GM23338 (cell line): Measurements from ENCODE around the gene FGF3. TPM values are rescaled to one million over a fixed set of nuclear protein-coding genes. Genes with fewer than 3 reads are reported as not detected.

ENCODE experiments used
- ATAC-seq: fragments of 200-7000 bp; cut with Tn5 transposase; 3 replicates; pipeline ENCODE4 v1.9.1; 2020
- DNase-seq: peaks from one replicate; pipeline ENCODE4 v3.0.0-alpha.2; 2015; ENCODE audit warnings: low spot score
- H2AFZ ChIP-seq: fragments of 200-600 bp; sonication (generic); 2 replicates; pipeline ENCODE4 v1.8.0; 2016; ENCODE audit warnings: antibody characterized with exemption, mild to moderate bottlenecking, moderate library complexity
- H3F3A ChIP-seq: fragments of 200-600 bp; sonication (generic); replicated peaks from 2 replicates; pipeline ENCODE4 v1.8.0; 2017; ENCODE audit warnings: antibody characterized with exemption, mixed run types, low read depth
- H3K27ac ChIP-seq: fragments of 200-600 bp; sonication (generic); 2 replicates; pipeline ENCODE4 v1.6.1; 2016; ENCODE audit warnings: low read depth
- H3K27me3 ChIP-seq: fragments of 200-600 bp; sonication (generic); 2 replicates; pipeline ENCODE4 v1.8.0; 2016; ENCODE audit warnings: mild to moderate bottlenecking, mixed run types, moderate library complexity; ENCODE audit not compliant: insufficient read depth
- H3K36me3 ChIP-seq: fragments of 200-600 bp; sonication (generic); 2 replicates; pipeline ENCODE4 v1.8.0; 2016; ENCODE audit warnings: mild to moderate bottlenecking; ENCODE audit not compliant: insufficient read depth
- H3K4me1 ChIP-seq: fragments of 200-600 bp; sonication (generic); 2 replicates; pipeline ENCODE4 v1.8.0; 2016; ENCODE audit warnings: mild to moderate bottlenecking, moderate library complexity; ENCODE audit not compliant: insufficient read depth
- H3K4me2 ChIP-seq: fragments of 200-600 bp; sonication (generic); 2 replicates; pipeline ENCODE4 v1.7.1; 2017; ENCODE audit warnings: mixed run types
- H3K4me3 ChIP-seq: fragments of 200-600 bp; sonication (generic); 2 replicates; pipeline ENCODE4 v1.6.1; 2016; ENCODE audit warnings: mixed run types
- H3K79me2 ChIP-seq: fragments of 200-600 bp; sonication (generic); replicated peaks from 2 replicates; pipeline ENCODE4 v1.8.0; 2017; ENCODE audit warnings: mild to moderate bottlenecking; ENCODE audit not compliant: insufficient read depth
- H3K9me2 ChIP-seq: fragments of 200-600 bp; sonication (generic); 2 replicates; pipeline ENCODE4 v1.8.0; 2017; ENCODE audit not compliant: insufficient read depth
- H4K20me1 ChIP-seq: fragments of 200-600 bp; sonication (generic); replicated peaks from 2 replicates; pipeline ENCODE4 v1.8.0; 2017; ENCODE audit warnings: mild to moderate bottlenecking; ENCODE audit not compliant: insufficient read depth
- H3K27ac Mint-ChIP-seq: 2 replicates; pipeline ENCODE4 v1.8.0; 2020; ENCODE audit warnings: inconsistent platforms, mild to moderate bottlenecking, moderate library complexity, mixed read lengths
- H3K27me3 Mint-ChIP-seq: 3 replicates; pipeline ENCODE4 v1.8.0; 2022; ENCODE audit warnings: low read depth, mild to moderate bottlenecking, moderate library complexity, mixed read lengths, inconsistent platforms; ENCODE audit not compliant: insufficient read depth, poor library complexity
- H3K36me3 Mint-ChIP-seq: 3 replicates; pipeline ENCODE4 v1.8.0; 2021; ENCODE audit warnings: low read depth, mild to moderate bottlenecking, inconsistent platforms, moderate library complexity, mixed read lengths
- H3K4me1 Mint-ChIP-seq: 3 replicates; pipeline ENCODE4 v1.8.0; 2020; ENCODE audit warnings: mild to moderate bottlenecking, inconsistent platforms, mixed read lengths
- H3K4me3 Mint-ChIP-seq: 3 replicates; pipeline ENCODE4 v1.8.0; 2021; ENCODE audit warnings: moderate library complexity, mild to moderate bottlenecking, inconsistent platforms, mixed read lengths
- H3K9me3 Mint-ChIP-seq: 3 replicates; pipeline ENCODE4 v1.8.0; 2020; ENCODE audit warnings: moderate library complexity, mild to moderate bottlenecking, inconsistent platforms, mixed read lengths
- CREB1 ChIP-seq: fragments of 250-450 bp; sonication (Bioruptor Pico); IDR thresholded peaks from 2 replicates; pipeline ENCODE4 v1.5.0; 2020; ENCODE audit warnings: low read depth, mild to moderate bottlenecking, moderate library complexity
- CTCF ChIP-seq, 2 experiments: fragments of 200-600 bp in 1 of 2; sonication (generic) in 1 of 2; conservative IDR thresholded peaks; 2 replicates each; pipeline versions ENCODE4 v1.5.1 to v1.6.1; 2016 to 2017; ENCODE audit warnings: antibody characterized with exemption in 2 of 2, low read depth in 2 of 2, mild to moderate bottlenecking in 2 of 2, moderate library complexity in 1 of 2
- EZH2phosphoT487 ChIP-seq: fragments of 200-600 bp; sonication (generic); IDR thresholded peaks from one replicate; pipeline ENCODE4 v1.8.1; 2018; ENCODE audit warnings: antibody characterized with exemption; ENCODE audit not compliant: unreplicated experiment
- JUNB ChIP-seq: IDR thresholded peaks from one replicate; pipeline ENCODE4 v1.6.1; 2016; ENCODE audit warnings: antibody characterized with exemption; ENCODE audit not compliant: unreplicated experiment
- STAT1 ChIP-seq: IDR thresholded peaks from one replicate; pipeline ENCODE4 v1.6.1; 2016; ENCODE audit warnings: antibody characterized with exemption; ENCODE audit not compliant: unreplicated experiment
- ZNF114 ChIP-seq: fragments of 250-450 bp; sonication (Bioruptor Pico); IDR thresholded peaks from 2 replicates; pipeline ENCODE4 v1.5.0; 2020; ENCODE audit warnings: mild to moderate bottlenecking, moderate library complexity
- ZNF462 ChIP-seq: fragments of 250-450 bp; sonication (Bioruptor Pico); IDR thresholded peaks from 2 replicates; pipeline ENCODE4 v1.5.0; 2020; ENCODE audit warnings: mild to moderate bottlenecking, moderate library complexity
- polyA plus RNA-seq: library from polyadenylated mRNA; unstranded; fragments of >200 nt; fragmentation: Nextera tagmentation; extraction: Ambion mirVana; gene quantifications from 2 replicates; pipeline ENCODE4 v1.2.1, GENCODE V29; 2016
- total RNA-seq: library from RNA; depleted of rRNA; stranded (reverse); fragments of >200 nt; shearing (Covaris generic); gene quantifications from 2 replicates; pipeline ENCODE4 v1.2.3, GENCODE V29; 2014

The FGF3 gene
- total and polyA plus RNA-seq, 2 experiments from 2014 or later = 1.2 TPM; not detected in 1

GRCh38 chr11:69773626-69774353 lies 45.4 kb downstream of the FGF3 start:
- Histone ChIP-seq H3K9me2 (no peaks in the 10 kb centered on the region), H3K79me2 (no peaks in the 10 kb centered on the region; the same call in 1 of the 2 replicates), H3K36me3 (no peaks in the 10 kb centered on the region), H3K27me3 (peaks cover 52% of the 10 kb centered on the region), H3K4me2 (peak overlapping the region; percentile 86), H3K4me3 (peak overlapping the region; percentile 60), H2AFZ (peak overlapping the region; percentile 63; the same call in 1 of the 2 replicates), H3K4me1 (peaks cover 42% of the 10 kb centered on the region), H3F3A (no peaks in the 10 kb centered on the region; the same call in 1 of the 2 replicates), H3K27ac (no peak overlapping the region), H4K20me1 (no peaks in the 10 kb centered on the region)
- Mint-ChIP-seq H3K4me1 (peaks cover 34% of the 10 kb centered on the region), H3K27me3 (peaks cover 40% of the 10 kb centered on the region), H3K36me3 (no peaks in the 10 kb centered on the region), H3K9me3 (peaks cover 4% of the 10 kb centered on the region; the same call in 2 of the 3 replicates), H3K4me3 (peak overlapping the region; percentile 17; the same call in 1 of the 3 replicates), H3K27ac (no peak overlapping the region)
- peak; percentile 39 for DNase-seq
- peak; percentile 28 for ATAC-seq
- TF ChIP-seq STAT1 (no peak), CREB1 (CRISPR knock-in tag) (no peak), ZNF462 (CRISPR knock-in tag) (no peak), JUNB (no peak), ZNF114 (no peak), EZH2phosphoT487 (no peak), CTCF (conservative IDR thresholded peaks at IDR 0.05; ENCODE audit: low read depth in 2 of 2) (no peak)
